ENCODE data around the gene CAPNS2.
"Not testable (repeated sequence)": the region's sequence is repeated elsewhere in the genome, so short reads cannot be mapped to it uniquely, and the experiment has no call there.

Gene CAPNS2

GRCh38 chr16:55569025-55569424 lies 2.5 kb downstream of the CAPNS2 start:
- peak; percentile 85 for DNase-seq

- no peak for DNase-seq
These were observed 3.7 kb downstream of the CAPNS2 start for GRCh38 chr16:55570159-55570558.

- DNase-seq = no peak
These were observed 4.9 kb downstream of the CAPNS2 start for GRCh38 chr16:55571191-55571897.

GRCh38 chr16:55572439-55572838 lies 6.0 kb downstream of the CAPNS2 start:
- DNase-seq = no peak

- DNase-seq = peak; percentile 42
These were observed 8.3 kb downstream of the CAPNS2 start for GRCh38 chr16:55574811-55575210.

GRCh38 chr16:55575496-55575895 lies 9.0 kb downstream of the CAPNS2 start:
- DNase-seq = no peak

- no peak for DNase-seq
These were observed 9.9 kb downstream of the CAPNS2 start for GRCh38 chr16:55576384-55576783.

GRCh38 chr16:55577887-55578286 lies 11.4 kb downstream of the CAPNS2 start:
- DNase-seq = peak; percentile 63

GRCh38 chr16:55585631-55586030 lies 19.1 kb downstream of the CAPNS2 start:
- DNase-seq = no peak

GRCh38 chr16:55588799-55589198 lies 22.3 kb downstream of the CAPNS2 start:
- no peak for DNase-seq

GRCh38 chr16:55592306-55592705 lies 25.8 kb downstream of the CAPNS2 start:
- no peak for DNase-seq

GRCh38 chr16:55597928-55598327 lies 31.4 kb downstream of the CAPNS2 start:
- no peak for DNase-seq

GRCh38 chr16:55605754-55606336 lies 39.4 kb downstream of the CAPNS2 start:
- no peak for DNase-seq

GRCh38 chr16:55613613-55614335 lies 47.3 kb downstream of the CAPNS2 start:
- DNase-seq = no peak

- no peak for DNase-seq
These were observed 48.6 kb downstream of the CAPNS2 start for GRCh38 chr16:55615071-55615470.

- DNase-seq = not testable (repeated sequence)
These were observed 49.2 kb downstream of the CAPNS2 start for GRCh38 chr16:55615670-55616069.

Measured in inflammatory macrophage treated with lipopolysaccharide for 4 hours (primary cell).